Measurements from ENCODE around the gene TUBD1. TPM values are rescaled to one million over a fixed set of nuclear protein-coding genes. Genes with fewer than 3 reads are reported as not detected.
"Not testable (repeated sequence)": the region's sequence is repeated elsewhere in the genome, so short reads cannot be mapped to it uniquely, and the experiment has no call there.

TUBD1 gene
- total RNA-seq, 1 experiment from 2014 or later = 16.1 TPM

GRCh38 chr17:59844884-59845594 is 47.7 kb downstream of the TUBD1 start:
- H3K9me3 ChIP-seq (ENCODE audit: low read depth, low read length, poor library complexity, severe bottlenecking) = no peaks in the 10 kb centered on the region
- POLR2A ChIA-PET (ENCODE audit: low non-redundant PET) = interaction anchor here (0.7 kb wide), 1 partner anchor 393 kb away, joined by 3 read pairs; no protein-coding TSS in a partner anchor
- intact Hi-C loops (cut with micrococcal nuclease; ENCODE audit: unreplicated experiment) = no loop called here

GRCh38 chr17:59842901-59843652 is 49.7 kb downstream of the TUBD1 start:
- TF ChIP-seq EZH2 (IDR thresholded peaks at IDR 0.05; ENCODE audit: borderline replicate concordance, low read depth, low read length, poor library complexity, severe bottlenecking) = no peak
- TF ChIP-seq CTCF (conservative IDR thresholded peaks at IDR 0.05; ENCODE audit: low read depth, low read length) = no peak
- H3K27ac ChIP-seq (ENCODE audit: low read depth, low read length, poor library complexity, severe bottlenecking) = peak overlapping the region; percentile 10
- peaks cover 13% of the 10 kb centered on the region for H3K36me3 ChIP-seq (ENCODE audit: insufficient read depth, low read length, poor library complexity, severe bottlenecking)
- intact Hi-C loops (cut with micrococcal nuclease; ENCODE audit: unreplicated experiment) = no loop called here
- peaks cover 23% of the 10 kb centered on the region for H3K4me1 ChIP-seq (ENCODE audit: insufficient read depth, low read length, poor library complexity, severe bottlenecking)
- POLR2A ChIA-PET (ENCODE audit: low non-redundant PET) = no interaction called here
- no peaks in the 10 kb centered on the region for H3K27me3 ChIP-seq (replicated peaks; ENCODE audit: insufficient read depth, low read depth, low read length, poor library complexity)
- no peak for DNase-seq (ENCODE audit: low spot score)
- H3K9me3 ChIP-seq (ENCODE audit: low read depth, low read length, poor library complexity, severe bottlenecking) = no peaks in the 10 kb centered on the region
- CTCF ChIA-PET = interaction anchor here (0.6 kb wide), 1 partner anchor 88 kb away, joined by 4 read pairs; no protein-coding TSS in a partner anchor
- H3K4me3 ChIP-seq (ENCODE audit: low read depth, low read length, poor library complexity, severe bottlenecking) = no peak overlapping the region
- no TSS peak for BruUV-seq (replicated peaks)

More at GRCh38 chr17:59844884-59845594, 47.7 kb downstream of the TUBD1 start:
- Histone ChIP-seq H3K36me3 (ENCODE audit: insufficient read depth, low read length, poor library complexity, severe bottlenecking) (peaks cover 9% of the 10 kb centered on the region), H3K4me1 (ENCODE audit: insufficient read depth, low read length, poor library complexity, severe bottlenecking) (peaks cover 21% of the 10 kb centered on the region), H3K27ac (ENCODE audit: low read depth, low read length, poor library complexity, severe bottlenecking) (peak overlapping the region; percentile 32), H3K4me3 (ENCODE audit: low read depth, low read length, poor library complexity, severe bottlenecking) (no peak overlapping the region), H3K27me3 (replicated peaks; ENCODE audit: insufficient read depth, low read depth, low read length, poor library complexity) (no peaks in the 10 kb centered on the region)
- TF ChIP-seq CTCF (conservative IDR thresholded peaks at IDR 0.05; ENCODE audit: low read depth, low read length) (no peak), EZH2 (IDR thresholded peaks at IDR 0.05; ENCODE audit: borderline replicate concordance, low read depth, low read length, poor library complexity, severe bottlenecking) (no peak)
- DNase-seq (ENCODE audit: low spot score) = no peak
- BruUV-seq (replicated peaks) = no TSS peak
- CTCF ChIA-PET = no interaction called here

GRCh38 chr17:59841882-59842263 is 50.9 kb downstream of the TUBD1 start:
- BruUV-seq (replicated peaks) = not testable (repeated sequence)
- peaks cover 13% of the 10 kb centered on the region for H3K36me3 ChIP-seq (ENCODE audit: insufficient read depth, low read length, poor library complexity, severe bottlenecking)

GRCh38 chr17:59841091-59841881 is 51.5 kb downstream of the TUBD1 start:
- H3K36me3 ChIP-seq (ENCODE audit: insufficient read depth, low read length, poor library complexity, severe bottlenecking) = peaks cover 13% of the 10 kb centered on the region
- peak overlapping the region; percentile 55 for H3K4me3 ChIP-seq (ENCODE audit: low read depth, low read length, poor library complexity, severe bottlenecking)
- CTCF ChIA-PET = interaction anchor here (1.4 kb wide), 1 partner anchor 87 kb away, joined by 4 read pairs; no protein-coding TSS in a partner anchor
- POLR2A ChIA-PET (ENCODE audit: low non-redundant PET) = interaction anchor here (0.6 to 0.7 kb wide), 2 partner anchors 51 to 98 kb away, joined by 4 to 5 read pairs; no protein-coding TSS in a partner anchor
- H3K27me3 ChIP-seq (replicated peaks; ENCODE audit: insufficient read depth, low read depth, low read length, poor library complexity); BruUV-seq (replicated peaks); DNase-seq (ENCODE audit: low spot score); H3K9me3 ChIP-seq (ENCODE audit: low read depth, low read length, poor library complexity, severe bottlenecking); intact Hi-C loops (cut with micrococcal nuclease; ENCODE audit: unreplicated experiment): not testable (repeated sequence)
- peaks cover 31% of the 10 kb centered on the region for H3K4me1 ChIP-seq (ENCODE audit: insufficient read depth, low read length, poor library complexity, severe bottlenecking)
- H3K27ac ChIP-seq (ENCODE audit: low read depth, low read length, poor library complexity, severe bottlenecking) = peak overlapping the region; percentile 100

More at GRCh38 chr17:59841882-59842263, 50.9 kb downstream of the TUBD1 start:
- CTCF ChIA-PET; DNase-seq (ENCODE audit: low spot score); H3K4me3 ChIP-seq (ENCODE audit: low read depth, low read length, poor library complexity, severe bottlenecking); H3K9me3 ChIP-seq (ENCODE audit: low read depth, low read length, poor library complexity, severe bottlenecking); intact Hi-C loops (cut with micrococcal nuclease; ENCODE audit: unreplicated experiment); H3K27me3 ChIP-seq (replicated peaks; ENCODE audit: insufficient read depth, low read depth, low read length, poor library complexity); H3K27ac ChIP-seq (ENCODE audit: low read depth, low read length, poor library complexity, severe bottlenecking): not testable (repeated sequence)
- POLR2A ChIA-PET (ENCODE audit: low non-redundant PET) = interaction anchor here (0.6 kb wide), 1 partner anchor 98 kb away, joined by 4 read pairs; no protein-coding TSS in a partner anchor
- H3K4me1 ChIP-seq (ENCODE audit: insufficient read depth, low read length, poor library complexity, severe bottlenecking) = peaks cover 28% of the 10 kb centered on the region

All from A673 (cell line).